GM23338 (cell line): ENCODE measurements around the gene TAGLN3. TPM values are rescaled to one million over a fixed set of nuclear protein-coding genes. Genes with fewer than 3 reads are reported as not detected.

Source experiments
- ATAC-seq: fragments of 200-7000 bp; cut with Tn5 transposase; 3 replicates; pipeline ENCODE4 v1.9.1; 2020
- DNase-seq: peaks from one replicate; pipeline ENCODE4 v3.0.0-alpha.2; 2015; ENCODE audit warnings: low spot score
- H2AFZ ChIP-seq: fragments of 200-600 bp; sonication (generic); 2 replicates; pipeline ENCODE4 v1.8.0; 2016; ENCODE audit warnings: antibody characterized with exemption, mild to moderate bottlenecking, moderate library complexity
- H3F3A ChIP-seq: fragments of 200-600 bp; sonication (generic); replicated peaks from 2 replicates; pipeline ENCODE4 v1.8.0; 2017; ENCODE audit warnings: antibody characterized with exemption, mixed run types, low read depth
- H3K27ac ChIP-seq: fragments of 200-600 bp; sonication (generic); 2 replicates; pipeline ENCODE4 v1.6.1; 2016; ENCODE audit warnings: low read depth
- H3K27me3 ChIP-seq: fragments of 200-600 bp; sonication (generic); 2 replicates; pipeline ENCODE4 v1.8.0; 2016; ENCODE audit warnings: mild to moderate bottlenecking, mixed run types, moderate library complexity; ENCODE audit not compliant: insufficient read depth
- H3K36me3 ChIP-seq: fragments of 200-600 bp; sonication (generic); 2 replicates; pipeline ENCODE4 v1.8.0; 2016; ENCODE audit warnings: mild to moderate bottlenecking; ENCODE audit not compliant: insufficient read depth
- H3K4me1 ChIP-seq: fragments of 200-600 bp; sonication (generic); 2 replicates; pipeline ENCODE4 v1.8.0; 2016; ENCODE audit warnings: mild to moderate bottlenecking, moderate library complexity; ENCODE audit not compliant: insufficient read depth
- H3K4me2 ChIP-seq: fragments of 200-600 bp; sonication (generic); 2 replicates; pipeline ENCODE4 v1.7.1; 2017; ENCODE audit warnings: mixed run types
- H3K4me3 ChIP-seq: fragments of 200-600 bp; sonication (generic); 2 replicates; pipeline ENCODE4 v1.6.1; 2016; ENCODE audit warnings: mixed run types
- H3K79me2 ChIP-seq: fragments of 200-600 bp; sonication (generic); replicated peaks from 2 replicates; pipeline ENCODE4 v1.8.0; 2017; ENCODE audit warnings: mild to moderate bottlenecking; ENCODE audit not compliant: insufficient read depth
- H3K9me2 ChIP-seq: fragments of 200-600 bp; sonication (generic); 2 replicates; pipeline ENCODE4 v1.8.0; 2017; ENCODE audit not compliant: insufficient read depth
- H4K20me1 ChIP-seq: fragments of 200-600 bp; sonication (generic); replicated peaks from 2 replicates; pipeline ENCODE4 v1.8.0; 2017; ENCODE audit warnings: mild to moderate bottlenecking; ENCODE audit not compliant: insufficient read depth
- H3K27ac Mint-ChIP-seq: 2 replicates; pipeline ENCODE4 v1.8.0; 2020; ENCODE audit warnings: inconsistent platforms, mild to moderate bottlenecking, moderate library complexity, mixed read lengths
- H3K27me3 Mint-ChIP-seq: 3 replicates; pipeline ENCODE4 v1.8.0; 2022; ENCODE audit warnings: low read depth, mild to moderate bottlenecking, moderate library complexity, mixed read lengths, inconsistent platforms; ENCODE audit not compliant: insufficient read depth, poor library complexity
- H3K36me3 Mint-ChIP-seq: 3 replicates; pipeline ENCODE4 v1.8.0; 2021; ENCODE audit warnings: low read depth, mild to moderate bottlenecking, inconsistent platforms, moderate library complexity, mixed read lengths
- H3K4me1 Mint-ChIP-seq: 3 replicates; pipeline ENCODE4 v1.8.0; 2020; ENCODE audit warnings: mild to moderate bottlenecking, inconsistent platforms, mixed read lengths
- H3K4me3 Mint-ChIP-seq: 3 replicates; pipeline ENCODE4 v1.8.0; 2021; ENCODE audit warnings: moderate library complexity, mild to moderate bottlenecking, inconsistent platforms, mixed read lengths
- H3K9me3 Mint-ChIP-seq: 3 replicates; pipeline ENCODE4 v1.8.0; 2020; ENCODE audit warnings: moderate library complexity, mild to moderate bottlenecking, inconsistent platforms, mixed read lengths
- CREB1 ChIP-seq: fragments of 250-450 bp; sonication (Bioruptor Pico); IDR thresholded peaks from 2 replicates; pipeline ENCODE4 v1.5.0; 2020; ENCODE audit warnings: low read depth, mild to moderate bottlenecking, moderate library complexity
- EZH2 ChIP-seq: fragments of 200-600 bp; sonication (generic); IDR thresholded peaks from one replicate; pipeline ENCODE4 v1.8.0; 2017; ENCODE audit warnings: antibody characterized with exemption, mild to moderate bottlenecking, low read depth; ENCODE audit not compliant: unreplicated experiment
- NANOG ChIP-seq: IDR thresholded peaks from 2 replicates; pipeline ENCODE4 v1.6.1; 2016; ENCODE audit warnings: antibody characterized with exemption, borderline replicate concordance
- POLR2AphosphoS5 ChIP-seq: IDR thresholded peaks from 2 replicates; pipeline ENCODE4 v1.6.1; 2016; ENCODE audit warnings: antibody characterized with exemption, low read depth
- STAT1 ChIP-seq: IDR thresholded peaks from one replicate; pipeline ENCODE4 v1.6.1; 2016; ENCODE audit warnings: antibody characterized with exemption; ENCODE audit not compliant: unreplicated experiment
- ZNF331 ChIP-seq: fragments of 250-450 bp; sonication (Bioruptor Pico); IDR thresholded peaks from 2 replicates; pipeline ENCODE4 v1.5.0; 2020; ENCODE audit warnings: low read depth, mild to moderate bottlenecking, moderate library complexity
- polyA plus RNA-seq: library from polyadenylated mRNA; unstranded; fragments of >200 nt; fragmentation: Nextera tagmentation; extraction: Ambion mirVana; gene quantifications from 2 replicates; pipeline ENCODE4 v1.2.1, GENCODE V29; 2016
- total RNA-seq: library from RNA; depleted of rRNA; stranded (reverse); fragments of >200 nt; shearing (Covaris generic); gene quantifications from 2 replicates; pipeline ENCODE4 v1.2.3, GENCODE V29; 2014
- TF ChIP-seq, protein P1 (sequence below): IDR thresholded peaks from one replicate; pipeline ENCODE4 v1.6.1; 2018; ENCODE audit warnings: antibody characterized with exemption; ENCODE audit not compliant: unreplicated experiment

The TAGLN3 gene
- total and polyA plus RNA-seq, 2 experiments from 2014 or later, result 6.8 to 12.6 TPM

GRCh38 chr3:111978583-111979433 is 19.9 kb upstream of the TAGLN3 start, which contains the start of gene ABHD10:
Gene ABHD10, plus strand, starts transcription at chr3:111979026. Its CDS starts 36 bp downstream, at chr3:111979062.
- H3K9me2 ChIP-seq, result no peaks in the 10 kb centered on the region
- peaks cover 30% of the 10 kb centered on the region for H3K79me2 ChIP-seq

GRCh38 chr3:111979434-111980038 is 19.2 kb upstream of the TAGLN3 start:
- peak overlapping the region; percentile 73 for H3K4me3 Mint-ChIP-seq
- H2AFZ ChIP-seq, result peak overlapping the region; percentile 98
- no peaks in the 10 kb centered on the region for H3K27me3 ChIP-seq
- H3K4me2 ChIP-seq, result peak overlapping the region; percentile 94
- no peaks in the 10 kb centered on the region; the same call in 1 of the 2 replicates for H4K20me1 ChIP-seq
- peaks cover 30% of the 10 kb centered on the region for H3K79me2 ChIP-seq
- no peak for ATAC-seq
- H3K36me3 Mint-ChIP-seq, result no peaks in the 10 kb centered on the region
- peak overlapping the region; percentile 83 for H3K4me3 ChIP-seq
- peaks cover 3% of the 10 kb centered on the region for H3K27me3 Mint-ChIP-seq
- no peaks in the 10 kb centered on the region for H3K9me3 Mint-ChIP-seq
- H3K27ac ChIP-seq, result no peak overlapping the region
- H3K27ac Mint-ChIP-seq, result peak overlapping the region; percentile 86; the same call in 1 of the 2 replicates
- H3K4me1 ChIP-seq, result 0 out of 2 replicates have a peak, but pooled peaks cover 6% of the 10 kb centered on the region
- H3K9me2 ChIP-seq, result no peaks in the 10 kb centered on the region
- H3F3A ChIP-seq, result no peaks in the 10 kb centered on the region
- no peak for DNase-seq
- peaks cover 10% of the 10 kb centered on the region; the same call in 2 of the 3 replicates for H3K4me1 Mint-ChIP-seq
- no peaks in the 10 kb centered on the region for H3K36me3 ChIP-seq
- TF ChIP-seq, protein P1, sequence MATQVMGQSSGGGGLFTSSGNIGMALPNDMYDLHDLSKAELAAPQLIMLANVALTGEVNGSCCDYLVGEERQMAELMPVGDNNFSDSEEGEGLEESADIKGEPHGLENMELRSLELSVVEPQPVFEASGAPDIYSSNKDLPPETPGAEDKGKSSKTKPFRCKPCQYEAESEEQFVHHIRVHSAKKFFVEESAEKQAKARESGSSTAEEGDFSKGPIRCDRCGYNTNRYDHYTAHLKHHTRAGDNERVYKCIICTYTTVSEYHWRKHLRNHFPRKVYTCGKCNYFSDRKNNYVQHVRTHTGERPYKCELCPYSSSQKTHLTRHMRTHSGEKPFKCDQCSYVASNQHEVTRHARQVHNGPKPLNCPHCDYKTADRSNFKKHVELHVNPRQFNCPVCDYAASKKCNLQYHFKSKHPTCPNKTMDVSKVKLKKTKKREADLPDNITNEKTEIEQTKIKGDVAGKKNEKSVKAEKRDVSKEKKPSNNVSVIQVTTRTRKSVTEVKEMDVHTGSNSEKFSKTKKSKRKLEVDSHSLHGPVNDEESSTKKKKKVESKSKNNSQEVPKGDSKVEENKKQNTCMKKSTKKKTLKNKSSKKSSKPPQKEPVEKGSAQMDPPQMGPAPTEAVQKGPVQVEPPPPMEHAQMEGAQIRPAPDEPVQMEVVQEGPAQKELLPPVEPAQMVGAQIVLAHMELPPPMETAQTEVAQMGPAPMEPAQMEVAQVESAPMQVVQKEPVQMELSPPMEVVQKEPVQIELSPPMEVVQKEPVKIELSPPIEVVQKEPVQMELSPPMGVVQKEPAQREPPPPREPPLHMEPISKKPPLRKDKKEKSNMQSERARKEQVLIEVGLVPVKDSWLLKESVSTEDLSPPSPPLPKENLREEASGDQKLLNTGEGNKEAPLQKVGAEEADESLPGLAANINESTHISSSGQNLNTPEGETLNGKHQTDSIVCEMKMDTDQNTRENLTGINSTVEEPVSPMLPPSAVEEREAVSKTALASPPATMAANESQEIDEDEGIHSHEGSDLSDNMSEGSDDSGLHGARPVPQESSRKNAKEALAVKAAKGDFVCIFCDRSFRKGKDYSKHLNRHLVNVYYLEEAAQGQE, result no peak
- TF ChIP-seq POLR2AphosphoS5 (no peak), ZNF331 (CRISPR knock-in tag) (no peak), CREB1 (CRISPR knock-in tag) (no peak), STAT1 (no peak), NANOG (no peak), EZH2 (no peak)

More at GRCh38 chr3:111978583-111979433, 19.9 kb upstream of the TAGLN3 start, which contains the start of gene ABHD10:
- H4K20me1 ChIP-seq, result no peaks in the 10 kb centered on the region; the same call in 1 of the 2 replicates
- H3K36me3 Mint-ChIP-seq, result no peaks in the 10 kb centered on the region
- peak within 1 kb of the TSS; percentile 94 for H3K4me2 ChIP-seq
- peak within 1 kb of the TSS; percentile 73 for H3K4me3 Mint-ChIP-seq
- no peaks in the 10 kb centered on the region for H3F3A ChIP-seq
- peak within 1 kb of the TSS; percentile 83 for H3K4me3 ChIP-seq
- ATAC-seq (peak; percentile 98), DNase-seq (peak; percentile 98)
- H3K27ac Mint-ChIP-seq, result peak within 1 kb of the TSS; percentile 86
- no peaks in the 10 kb centered on the region for H3K9me3 Mint-ChIP-seq
- no peaks in the 10 kb centered on the region for H3K36me3 ChIP-seq
- H3K27me3 ChIP-seq, result no peaks in the 10 kb centered on the region
- H3K4me1 ChIP-seq, result 0 out of 2 replicates have a peak, but pooled peaks cover 6% of the 10 kb centered on the region
- no peak within 1 kb of the TSS; the same call in 1 of the 2 replicates for H3K27ac ChIP-seq
- peak; percentile 18; the same call in 1 of the 2 replicates for TF ChIP-seq CREB1 (CRISPR knock-in tag)
- TF ChIP-seq POLR2AphosphoS5, result peak; percentile 98
- TF ChIP-seq, protein P1, result no peak
- H3K4me1 Mint-ChIP-seq, result peaks cover 10% of the 10 kb centered on the region; the same call in 2 of the 3 replicates
- peak within 1 kb of the TSS; percentile 98 for H2AFZ ChIP-seq
- H3K27me3 Mint-ChIP-seq, result peaks cover 3% of the 10 kb centered on the region
